GM18499 (cell line): ENCODE measurements around the gene EIF3C.
"Not testable (repeated sequence)": the region's sequence is repeated elsewhere in the genome, so short reads cannot be mapped to it uniquely, and the experiment has no call there.

Experiments used
- ATAC-seq: cut with Tn5 transposase; IDR thresholded peaks from one replicate; pipeline ENCODE4 v1.9.1; 2021; ENCODE audit warnings: moderate number of reproducible peaks; ENCODE audit not compliant: insufficient read depth, unreplicated experiment

The EIF3C gene

GRCh38 chr16:28711220-28712083 is at the start of gene EIF3C:
TSS of gene EIF3C (plus strand) at chr16:28711464. CDS start at chr16:28711687, 223 bp downstream.
- peak; percentile 46 for ATAC-seq

- ATAC-seq = not testable (repeated sequence)
These were observed 45.0 kb upstream of the EIF3C start for GRCh38 chr16:28666264-28666663.

GRCh38 chr16:28667480-28667879 is 43.8 kb upstream of the EIF3C start:
- ATAC-seq = not testable (repeated sequence)

- not testable (repeated sequence) for ATAC-seq
These were observed 43.1 kb upstream of the EIF3C start for GRCh38 chr16:28668199-28668598.

- ATAC-seq = not testable (repeated sequence)
These were observed 22.8 kb upstream of the EIF3C start for GRCh38 chr16:28688327-28688952.

GRCh38 chr16:28689425-28689824 is 21.8 kb upstream of the EIF3C start:
- not testable (repeated sequence) for ATAC-seq

GRCh38 chr16:28691722-28692121 is 19.5 kb upstream of the EIF3C start:
- not testable (repeated sequence) for ATAC-seq

GRCh38 chr16:28693257-28693950 is 17.9 kb upstream of the EIF3C start:
- not testable (repeated sequence) for ATAC-seq

- not testable (repeated sequence) for ATAC-seq
These were observed 11.5 kb upstream of the EIF3C start for GRCh38 chr16:28699792-28700191.

- not testable (repeated sequence) for ATAC-seq
These were observed 10.9 kb upstream of the EIF3C start for GRCh38 chr16:28700349-28700748.

- ATAC-seq = not testable (repeated sequence)
These were observed 9.9 kb upstream of the EIF3C start for GRCh38 chr16:28701384-28701783.

GRCh38 chr16:28704246-28704645 is 7.0 kb upstream of the EIF3C start:
- ATAC-seq = not testable (repeated sequence)

- not testable (repeated sequence) for ATAC-seq
These were observed 11.8 kb downstream of the EIF3C start for GRCh38 chr16:28722852-28723650.

- not testable (repeated sequence) for ATAC-seq
These were observed 20.0 kb downstream of the EIF3C start for GRCh38 chr16:28731253-28731652.

GRCh38 chr16:28732455-28733124 is 21.3 kb downstream of the EIF3C start:
- not testable (repeated sequence) for ATAC-seq

- not testable (repeated sequence) for ATAC-seq
These were observed 28.5 kb downstream of the EIF3C start for GRCh38 chr16:28739787-28740186.

- ATAC-seq = not testable (repeated sequence)
These were observed 29.4 kb downstream of the EIF3C start for GRCh38 chr16:28740631-28741030.

- not testable (repeated sequence) for ATAC-seq
These were observed 30.0 kb downstream of the EIF3C start for GRCh38 chr16:28741295-28741694.

GRCh38 chr16:28746618-28747350 is 35.5 kb downstream of the EIF3C start:
- ATAC-seq = not testable (repeated sequence)
